ENCODE results near the gene MEP1A.

DNA sequence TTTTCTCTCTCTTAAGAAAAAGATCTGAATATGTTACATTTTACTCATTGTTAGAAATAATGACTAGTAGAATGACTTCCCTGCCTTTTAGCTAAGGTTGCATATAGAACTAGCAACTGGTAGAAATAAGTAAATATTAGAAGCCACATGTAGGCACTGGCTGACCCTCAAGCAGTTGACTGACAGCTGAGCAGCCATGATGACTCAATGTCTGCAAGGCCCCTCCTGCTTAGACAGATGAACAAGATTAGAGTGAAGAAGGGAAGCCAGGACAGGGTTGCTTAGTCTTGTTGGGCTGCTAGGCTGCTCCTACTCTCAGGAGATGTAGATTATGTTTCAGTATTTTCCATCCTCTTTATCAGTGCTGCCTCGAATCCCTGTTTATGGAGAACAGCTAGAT is 6.5 kb downstream of the MEP1A start:
- TF ChIP-seq CTCF (IDR thresholded peaks at IDR 0.05) (no peak), ZFX (IDR thresholded peaks at IDR 0.05; ENCODE audit: borderline replicate concordance) (no peak)
